Cardiac fibroblast (primary cell): Measurements from ENCODE around the gene DHRSX.
A peak's percentile ranks its signal among the peaks of the same experiment; 100 is the strongest.

ENCODE experiments used
- DNase-seq, 2 donors: peaks; one replicate each; pipeline versions ENCODE4 v3.0.0 to v3.0.0-alpha.2; 2010; ENCODE audit warnings: low read depth in 2 of 2
- H3K4me3 ChIP-seq, 2 donors: replicated peaks in 1 of 2; 1 replicate in 1 of 2; 2 replicates in 1 of 2; pipeline ENCODE4 v1.5.1; 2011; ENCODE audit warnings: low read depth in 2 of 2, low read length in 2 of 2, mild to moderate bottlenecking in 2 of 2, moderate library complexity in 1 of 2
- TF ChIP-seq, protein P1 (sequence below): IDR thresholded peaks from one replicate; pipeline ENCODE4 v1.5.1; 2011; ENCODE audit warnings: low read depth, mild to moderate bottlenecking, low read length, inconsistent platforms

DHRSX gene

DNA sequence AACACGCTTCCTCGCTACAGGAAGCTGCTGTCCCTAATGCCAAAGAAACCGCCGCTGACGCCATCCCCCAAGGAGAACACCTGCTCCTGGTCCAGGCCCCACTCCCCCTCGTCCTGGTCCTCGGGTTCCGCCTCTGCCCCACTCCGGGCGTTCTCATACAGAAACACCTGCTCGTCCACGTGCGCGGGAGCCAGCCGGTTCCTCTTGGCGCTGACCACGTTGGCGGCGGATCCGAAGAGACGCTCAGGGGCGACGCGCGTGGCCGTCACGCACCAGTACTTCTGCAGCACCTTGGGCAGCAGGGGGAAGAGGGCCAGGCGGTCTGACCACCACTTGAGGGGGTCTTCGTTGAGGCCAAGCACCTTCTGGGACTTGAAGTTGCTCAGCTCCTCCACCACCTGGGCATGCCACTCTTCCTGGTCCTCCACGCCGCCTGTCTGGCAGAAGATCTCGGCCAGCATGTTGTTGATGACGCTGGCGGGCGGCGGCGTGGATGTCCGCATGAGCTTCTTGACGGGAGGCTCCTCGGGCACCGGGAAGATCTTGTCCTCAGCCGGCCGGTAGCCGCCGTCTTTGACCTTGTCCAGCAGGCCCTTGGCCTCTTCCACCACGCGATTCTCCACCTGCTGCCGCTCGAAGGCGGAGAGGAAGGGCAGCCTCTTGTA, 12.0 kb downstream of the DHRSX start:
- H3K4me3 ChIP-seq = no peak overlapping the region
- TF ChIP-seq, protein P1, sequence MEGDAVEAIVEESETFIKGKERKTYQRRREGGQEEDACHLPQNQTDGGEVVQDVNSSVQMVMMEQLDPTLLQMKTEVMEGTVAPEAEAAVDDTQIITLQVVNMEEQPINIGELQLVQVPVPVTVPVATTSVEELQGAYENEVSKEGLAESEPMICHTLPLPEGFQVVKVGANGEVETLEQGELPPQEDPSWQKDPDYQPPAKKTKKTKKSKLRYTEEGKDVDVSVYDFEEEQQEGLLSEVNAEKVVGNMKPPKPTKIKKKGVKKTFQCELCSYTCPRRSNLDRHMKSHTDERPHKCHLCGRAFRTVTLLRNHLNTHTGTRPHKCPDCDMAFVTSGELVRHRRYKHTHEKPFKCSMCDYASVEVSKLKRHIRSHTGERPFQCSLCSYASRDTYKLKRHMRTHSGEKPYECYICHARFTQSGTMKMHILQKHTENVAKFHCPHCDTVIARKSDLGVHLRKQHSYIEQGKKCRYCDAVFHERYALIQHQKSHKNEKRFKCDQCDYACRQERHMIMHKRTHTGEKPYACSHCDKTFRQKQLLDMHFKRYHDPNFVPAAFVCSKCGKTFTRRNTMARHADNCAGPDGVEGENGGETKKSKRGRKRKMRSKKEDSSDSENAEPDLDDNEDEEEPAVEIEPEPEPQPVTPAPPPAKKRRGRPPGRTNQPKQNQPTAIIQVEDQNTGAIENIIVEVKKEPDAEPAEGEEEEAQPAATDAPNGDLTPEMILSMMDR = no peak
- no peak for DNase-seq

DNA sequence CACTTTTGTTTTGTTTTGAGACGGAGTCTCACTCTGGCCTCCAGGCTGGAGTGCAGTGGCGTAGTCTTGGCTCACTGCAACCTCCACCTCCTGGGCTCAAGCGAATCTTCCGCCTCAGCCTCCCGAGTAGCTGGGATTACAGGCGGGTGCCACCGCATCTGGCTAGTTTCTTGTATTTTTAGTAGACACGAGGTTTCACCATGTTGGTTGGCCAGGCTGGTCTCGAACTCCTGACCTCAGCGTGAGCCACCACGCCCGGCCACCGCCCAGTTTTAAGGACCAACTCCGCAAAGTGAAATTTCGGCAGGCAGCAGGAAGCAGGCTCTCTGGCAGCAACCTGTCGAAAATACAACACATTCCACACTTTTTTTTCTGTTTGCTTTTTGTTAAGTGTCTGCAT, 13.4 kb downstream of the DHRSX start:
- TF ChIP-seq, protein P1 = no peak
- DNase-seq = no peak
- H3K4me3 ChIP-seq = no peak overlapping the region

DNA sequence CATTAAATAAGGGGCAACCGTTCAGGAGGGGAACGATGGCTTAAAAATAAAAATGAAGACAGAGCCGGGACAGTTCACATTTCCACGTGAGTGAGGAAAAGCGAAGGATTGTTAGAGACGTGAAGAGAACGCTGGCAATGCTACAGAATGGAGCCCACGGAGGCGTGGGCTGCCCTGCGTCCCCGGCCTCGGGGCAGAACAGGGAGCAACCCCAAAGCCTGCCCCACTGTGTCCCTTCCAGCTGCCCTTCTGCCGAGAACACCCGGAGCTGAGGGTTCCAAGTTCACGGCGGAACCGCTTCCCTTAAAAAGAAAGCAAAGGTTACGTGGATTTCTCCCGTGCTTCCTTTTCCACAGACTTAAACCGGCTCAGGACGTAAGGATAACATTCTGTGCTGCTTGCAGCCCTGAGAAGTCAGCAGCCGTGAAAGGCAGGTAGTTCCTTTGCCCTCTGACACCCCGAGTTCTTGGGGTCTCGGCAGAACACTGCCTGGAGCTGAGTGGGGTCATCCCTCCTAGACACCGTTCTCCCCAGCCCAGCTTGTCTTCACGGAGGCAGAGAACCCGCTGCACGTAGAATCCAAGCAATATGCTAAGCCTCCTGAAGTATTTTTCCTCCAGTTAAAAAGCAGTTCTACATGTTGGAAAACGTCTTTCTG, 14.2 kb downstream of the DHRSX start:
- H3K4me3 ChIP-seq = no peak overlapping the region
- TF ChIP-seq, protein P1 = no peak
- no peak for DNase-seq

GRCh38 chrX:2485789-2486345, 14.9 kb downstream of the DHRSX start:
- TF ChIP-seq, protein P1 = no peak
- H3K4me3 ChIP-seq = no peak overlapping the region
- DNase-seq = no peak

DNA sequence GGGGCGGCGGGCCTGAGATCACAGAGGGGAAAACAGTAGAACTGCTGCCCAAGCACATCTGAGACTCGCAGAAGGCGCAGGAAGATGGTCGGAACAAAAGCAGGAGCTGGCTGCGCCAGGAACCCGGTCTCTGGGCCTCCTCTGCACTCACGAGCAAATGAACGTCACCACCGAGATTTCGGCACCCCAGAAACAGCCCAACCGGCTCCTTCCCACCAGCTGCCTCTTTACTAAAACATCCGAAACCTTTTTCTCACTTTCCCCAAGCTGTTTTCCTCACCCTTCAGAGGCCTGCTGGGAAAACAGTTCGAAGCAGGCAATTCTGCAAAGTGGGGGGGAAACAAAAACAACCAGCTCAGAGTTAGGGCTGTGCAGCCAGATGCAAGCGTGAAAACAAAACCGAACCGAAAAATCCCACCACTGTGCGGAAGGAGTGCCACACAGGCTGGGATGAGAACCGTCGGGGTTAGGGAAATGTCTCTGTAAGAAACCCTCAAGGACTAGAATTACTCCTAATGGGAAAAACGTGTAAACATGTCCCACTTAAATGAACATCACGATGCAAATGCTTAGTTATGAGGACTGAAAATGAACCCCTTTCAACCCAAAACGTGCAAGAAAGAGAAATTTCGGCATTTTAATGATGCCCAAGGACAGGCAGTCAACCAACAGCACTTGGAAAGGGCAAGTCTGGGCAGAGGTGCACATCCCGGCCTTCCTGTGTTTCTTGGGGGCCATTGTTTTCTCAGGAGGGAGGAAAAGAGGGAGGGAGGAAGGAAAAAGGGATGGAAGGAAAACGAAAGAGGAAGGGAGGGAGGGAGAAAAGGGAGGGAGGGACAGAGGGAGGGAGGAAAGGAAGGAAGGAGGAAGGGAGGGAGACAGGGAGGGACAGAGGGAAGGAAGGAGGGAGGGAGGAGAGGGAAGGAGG, 15.8 kb downstream of the DHRSX start:
- peak; percentile 56 to 61 for DNase-seq
- TF ChIP-seq, protein P1 = no peak
- peak overlapping the region in 1 of 2 donors; percentile 39 for H3K4me3 ChIP-seq

DNA sequence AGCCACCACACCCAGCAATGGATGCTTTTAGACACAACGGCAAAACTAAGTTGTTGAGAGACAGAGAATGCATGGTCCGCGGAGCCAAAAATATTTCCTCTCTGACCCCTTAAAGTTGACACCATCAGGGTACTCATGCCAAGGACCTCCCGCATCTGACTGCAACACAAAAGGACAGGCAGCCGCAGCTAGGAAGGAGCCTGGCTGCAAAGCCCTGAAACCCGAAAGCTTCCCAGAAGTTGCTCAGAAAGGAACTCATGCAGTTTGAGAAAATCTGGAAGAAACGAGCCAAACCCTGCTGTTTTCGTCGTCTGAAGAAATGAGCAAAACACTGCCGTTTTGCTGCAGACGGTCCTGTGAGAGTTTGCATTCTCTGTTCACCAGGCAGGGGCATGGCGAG, 16.5 kb downstream of the DHRSX start:
- peak in 1 of 2 donors; percentile 72 for DNase-seq
- TF ChIP-seq, protein P1 = no peak
- peak overlapping the region in 1 of 2 donors; percentile 39 for H3K4me3 ChIP-seq
